Globus pallidus (tissue), 1 donor: ENCODE data around the gene MPZL2.
"Not testable (repeated sequence)": the region's sequence is repeated elsewhere in the genome, so short reads cannot be mapped to it uniquely, and the experiment has no call there.

ENCODE experiments used
- DNase-seq: peaks from one replicate; pipeline ENCODE4 v3.0.0-alpha.2; 2015; ENCODE audit warnings: low spot score

MPZL2 gene

DNA sequence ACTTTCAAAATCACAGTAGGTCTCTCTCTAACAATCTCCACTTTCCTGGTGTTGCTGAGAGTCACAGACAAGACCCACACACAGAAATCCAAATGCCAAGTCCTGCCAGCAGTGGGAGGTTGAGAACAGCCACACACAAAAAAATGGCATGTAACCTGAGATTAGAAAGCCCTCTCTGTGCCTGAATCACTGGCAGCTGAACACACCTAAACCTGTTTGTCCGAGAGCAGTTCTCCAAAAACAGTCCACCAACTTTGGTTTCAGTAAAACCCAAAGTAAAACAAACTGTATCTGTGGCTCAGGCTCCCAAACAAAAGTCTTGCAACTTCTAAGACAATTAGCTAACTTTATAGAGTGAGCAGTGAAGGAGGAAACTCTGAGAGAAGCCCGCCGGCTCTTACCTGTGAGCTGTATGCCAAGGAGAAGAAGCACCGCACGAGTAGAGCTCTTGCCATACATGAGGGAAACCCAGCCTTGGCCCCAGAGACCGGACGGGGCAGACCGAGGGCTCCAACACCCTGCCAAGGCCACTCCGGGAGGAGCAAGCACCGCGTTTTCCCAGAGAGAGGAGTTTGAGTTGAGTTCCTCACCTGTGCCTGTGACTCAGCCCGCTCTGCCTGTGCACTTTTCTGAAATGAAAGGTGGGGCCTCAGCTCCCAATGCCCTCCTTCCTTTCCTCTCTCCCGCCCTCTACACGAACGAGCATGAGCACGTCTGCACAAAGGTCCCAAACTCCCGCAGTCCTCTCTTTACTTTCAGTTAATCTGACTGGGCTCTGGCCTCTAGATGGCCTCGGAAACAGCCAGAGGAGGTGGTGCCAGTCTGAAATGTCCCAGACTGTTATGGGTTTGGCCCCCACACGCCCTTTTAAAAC is at the start of gene MPZL2:
TSS of gene MPZL2 (minus strand) at position 603 of the 874 bp plus-strand sequence. CDS start at position 459, 144 bp downstream.
- no peak for DNase-seq

DNA sequence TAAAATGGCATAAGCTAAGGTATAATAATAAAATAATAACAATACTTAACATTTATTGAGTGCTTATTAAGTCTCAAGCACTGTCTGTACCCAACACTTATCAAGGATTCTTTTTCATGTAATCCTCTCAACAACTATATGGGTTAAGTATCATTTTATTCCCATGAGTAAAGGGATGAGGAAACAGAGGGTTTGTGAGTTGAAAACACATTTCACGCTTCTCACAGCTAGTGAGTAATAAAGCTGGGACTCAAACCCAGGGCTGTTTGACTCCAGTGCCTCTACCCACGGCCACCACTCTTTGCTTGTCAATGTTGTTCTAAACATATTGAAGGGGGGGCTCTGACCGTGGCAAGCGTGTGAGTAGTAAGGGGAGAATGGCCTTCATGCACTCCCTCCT is 49.1 kb upstream of the MPZL2 start:
- no peak for DNase-seq

DNA sequence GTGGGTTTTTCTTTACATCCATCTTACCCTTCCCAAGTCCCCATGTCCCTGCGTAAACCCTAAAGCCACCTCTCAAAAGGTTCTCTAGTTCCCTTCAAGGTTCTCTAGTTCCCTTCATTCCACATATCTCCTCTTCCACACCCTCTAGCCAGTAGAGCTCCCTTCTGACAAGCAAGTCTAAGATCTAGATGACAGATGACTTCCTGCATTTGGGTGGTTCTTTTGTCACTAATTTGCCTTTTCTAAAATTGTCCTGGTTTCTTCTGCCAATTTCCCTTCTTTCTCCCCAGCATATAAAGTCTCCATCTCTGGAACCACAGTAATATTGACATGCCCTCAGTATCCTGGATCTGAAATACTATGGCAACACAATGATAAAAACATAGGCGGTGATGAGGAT is 48.2 kb upstream of the MPZL2 start:
- DNase-seq = no peak

DNA sequence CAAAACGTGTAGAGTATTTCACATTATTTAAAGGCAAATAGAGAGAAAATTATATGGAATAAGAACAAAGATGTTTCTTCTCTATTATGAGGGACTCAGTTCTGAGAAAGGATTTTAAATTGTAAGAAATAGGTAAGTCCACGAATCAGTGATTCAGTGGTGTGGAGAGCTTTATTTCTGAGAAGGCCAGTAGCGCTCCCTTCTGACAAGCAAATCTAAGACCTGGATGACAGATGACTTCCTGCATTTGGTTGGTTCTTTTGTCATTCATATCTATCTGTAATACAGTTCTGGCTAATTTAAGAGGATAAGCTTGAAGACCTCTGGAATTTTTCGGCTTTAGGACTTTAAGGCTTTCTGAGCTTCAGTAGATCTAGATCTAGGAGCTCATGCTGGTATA is 47.4 kb upstream of the MPZL2 start:
- DNase-seq = no peak

DNA sequence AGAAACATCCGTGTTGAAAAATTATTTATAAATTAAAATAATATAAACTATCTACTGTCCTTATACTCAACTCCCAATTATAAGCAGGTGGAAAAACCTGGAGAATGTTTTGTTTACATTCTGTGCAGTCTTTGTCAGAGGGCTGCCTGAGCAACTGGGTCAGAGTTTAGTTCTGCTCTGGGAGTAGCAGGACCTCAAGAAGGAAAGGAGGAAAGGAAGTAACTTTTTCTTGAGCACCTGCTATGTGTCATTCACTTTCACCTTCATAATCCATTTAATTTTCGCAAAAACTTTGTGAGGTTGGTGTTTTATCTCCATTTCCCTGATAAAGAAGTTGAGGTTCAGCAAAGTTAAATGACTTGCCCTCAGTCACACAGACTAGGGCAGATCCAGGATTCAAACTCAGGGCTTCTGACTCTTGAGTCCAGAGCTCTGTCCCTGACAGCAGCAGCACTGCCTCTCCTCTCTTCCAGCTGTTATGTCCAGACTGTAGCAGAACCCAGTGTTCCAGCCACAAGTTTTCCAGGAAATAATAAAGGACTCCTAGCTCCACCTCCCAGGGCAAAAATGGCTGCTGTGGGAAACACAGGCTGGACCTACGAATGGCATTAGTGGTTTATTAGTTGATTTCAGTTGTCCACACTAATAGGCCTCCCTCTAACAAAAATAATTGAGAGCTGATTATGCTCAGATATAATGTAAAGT is 46.8 kb upstream of the MPZL2 start:
- no peak for DNase-seq

DNA sequence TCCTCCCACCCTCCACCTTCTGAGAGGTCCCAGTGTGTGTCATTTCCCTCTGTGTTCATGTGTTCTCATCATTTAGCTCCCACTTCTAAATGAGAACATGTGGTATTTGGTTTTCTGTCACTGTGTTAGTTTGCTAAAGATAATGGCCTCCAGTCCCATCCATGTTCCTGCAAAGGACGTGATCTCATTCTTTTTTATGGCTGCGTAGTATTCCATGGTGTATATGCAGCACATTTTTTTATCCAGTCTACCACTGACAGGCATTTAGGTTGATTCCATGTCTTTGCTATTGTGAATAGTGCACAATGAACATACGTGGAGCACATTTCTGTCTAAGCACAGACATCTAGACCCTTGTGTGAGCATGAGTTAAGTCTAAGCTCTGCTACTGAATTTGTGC is 46.2 kb upstream of the MPZL2 start:
- DNase-seq = no peak

DNA sequence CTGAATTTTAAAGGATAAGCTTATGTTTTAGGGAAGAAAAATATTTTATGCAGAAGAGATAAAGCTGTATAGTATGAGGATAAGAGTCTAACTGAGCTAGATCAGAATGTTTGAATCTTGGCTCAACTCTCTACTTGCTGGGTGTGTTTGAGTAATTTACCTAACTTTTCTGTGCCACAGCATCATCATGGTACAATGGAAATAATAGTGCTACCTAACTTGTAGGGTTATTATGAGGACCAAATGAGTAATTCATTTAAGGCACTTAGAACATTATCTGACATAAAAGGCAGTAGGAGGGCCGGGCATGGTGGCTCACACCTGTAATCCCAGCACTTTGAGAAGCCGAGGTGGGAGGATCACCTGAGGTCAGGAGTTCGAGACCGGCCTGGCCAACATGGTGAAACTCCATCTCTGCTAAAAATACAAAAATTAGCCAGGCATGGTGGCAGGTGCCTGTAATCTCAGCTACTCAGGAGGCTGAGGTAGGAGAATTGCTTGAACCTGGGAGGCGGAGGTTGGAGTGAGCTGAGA is 45.0 kb upstream of the MPZL2 start:
- DNase-seq = not testable (repeated sequence)

DNA sequence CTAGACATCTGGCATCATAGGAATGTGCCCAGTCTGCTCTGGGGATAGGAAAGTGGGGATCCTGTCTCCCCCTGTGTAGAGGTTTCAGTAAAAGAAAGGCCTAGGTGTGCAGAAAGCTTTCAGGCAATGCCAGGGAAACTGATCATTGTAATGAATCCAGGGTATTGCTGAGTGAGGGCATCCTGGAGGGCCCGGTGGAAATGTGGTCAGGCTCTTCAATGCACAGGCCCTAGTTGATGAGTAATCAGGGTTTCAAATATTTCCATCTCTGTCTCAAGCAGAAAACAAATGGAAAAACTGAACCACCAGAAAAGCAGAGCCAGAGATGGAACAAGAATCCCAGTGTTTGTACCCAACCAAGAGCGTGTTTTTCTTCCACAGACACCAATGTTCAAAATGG is 42.5 kb upstream of the MPZL2 start:
- no peak for DNase-seq

DNA sequence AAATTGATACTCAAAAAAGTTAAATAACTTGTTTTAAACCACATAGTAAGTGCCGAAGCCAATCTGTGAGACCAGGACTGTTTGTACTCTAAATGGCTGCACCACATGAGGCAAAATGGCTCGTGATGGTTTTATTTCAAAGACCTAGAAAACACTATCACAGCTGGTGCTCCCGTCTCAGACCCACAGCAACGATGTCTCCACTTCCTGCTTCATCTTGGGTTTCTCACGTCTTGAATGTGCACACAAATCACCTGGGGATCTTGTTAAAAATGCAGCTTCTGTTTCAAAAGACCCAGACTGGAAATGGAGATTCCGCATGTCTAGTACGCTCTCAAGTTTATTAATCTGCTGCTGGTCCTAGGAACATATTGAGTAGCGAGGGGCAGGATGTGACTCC is 41.6 kb upstream of the MPZL2 start:
- DNase-seq = no peak

DNA sequence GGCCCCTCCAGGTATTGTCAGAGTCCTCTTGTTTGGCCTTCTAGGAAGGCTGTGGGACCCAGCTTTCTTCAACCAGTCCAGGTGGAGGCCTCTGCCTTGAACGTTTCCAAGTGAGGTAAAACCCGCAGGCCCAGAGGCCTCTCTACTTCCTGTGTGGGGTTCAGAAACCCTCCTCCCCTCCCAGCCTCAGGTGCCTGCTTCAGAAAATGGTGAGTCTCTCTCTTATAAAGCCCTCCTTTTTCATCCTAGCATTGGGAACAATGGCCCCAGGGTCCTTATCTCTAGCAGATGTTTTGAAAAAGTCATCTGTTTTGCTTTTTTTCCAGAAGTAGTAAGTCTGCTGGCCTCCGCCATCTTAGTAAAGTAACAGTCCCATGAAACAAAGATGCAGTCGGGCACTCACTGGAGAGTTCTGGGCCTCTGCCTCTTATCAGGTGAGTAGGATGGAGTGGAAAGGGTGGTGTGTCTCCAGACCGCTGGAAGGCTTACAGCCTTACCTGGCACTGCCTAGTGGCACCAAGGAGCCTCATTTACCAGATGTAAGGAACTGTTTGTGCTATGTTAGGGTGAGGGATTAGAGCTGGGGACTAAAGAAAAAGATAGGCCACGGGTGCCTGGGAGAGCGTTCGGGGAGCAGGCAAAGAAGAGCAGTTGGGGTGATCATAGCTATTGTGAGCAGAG is 40.6 kb upstream of the MPZL2 start, which contains the start of gene CD3E:
TSS of gene CD3E (plus strand) at position 163 of the 681 bp plus-strand sequence. CDS start at position 386, 223 bp downstream.
- no peak for DNase-seq

DNA sequence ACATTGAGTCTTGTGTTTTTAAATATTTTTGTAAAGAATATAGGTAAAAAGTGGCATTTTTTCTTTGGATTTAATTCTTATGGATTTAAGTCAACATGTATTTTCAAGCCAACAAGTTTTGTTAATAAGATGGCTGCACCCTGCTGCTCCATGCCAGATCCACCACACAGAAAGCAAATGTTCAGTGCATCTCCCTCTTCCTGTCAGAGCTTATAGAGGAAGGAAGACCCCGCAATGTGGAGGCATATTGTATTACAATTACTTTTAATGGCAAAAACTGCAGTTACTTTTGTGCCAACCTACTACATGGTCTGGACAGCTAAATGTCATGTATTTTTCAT is 40.1 kb upstream of the MPZL2 start:
- DNase-seq = no peak

DNA sequence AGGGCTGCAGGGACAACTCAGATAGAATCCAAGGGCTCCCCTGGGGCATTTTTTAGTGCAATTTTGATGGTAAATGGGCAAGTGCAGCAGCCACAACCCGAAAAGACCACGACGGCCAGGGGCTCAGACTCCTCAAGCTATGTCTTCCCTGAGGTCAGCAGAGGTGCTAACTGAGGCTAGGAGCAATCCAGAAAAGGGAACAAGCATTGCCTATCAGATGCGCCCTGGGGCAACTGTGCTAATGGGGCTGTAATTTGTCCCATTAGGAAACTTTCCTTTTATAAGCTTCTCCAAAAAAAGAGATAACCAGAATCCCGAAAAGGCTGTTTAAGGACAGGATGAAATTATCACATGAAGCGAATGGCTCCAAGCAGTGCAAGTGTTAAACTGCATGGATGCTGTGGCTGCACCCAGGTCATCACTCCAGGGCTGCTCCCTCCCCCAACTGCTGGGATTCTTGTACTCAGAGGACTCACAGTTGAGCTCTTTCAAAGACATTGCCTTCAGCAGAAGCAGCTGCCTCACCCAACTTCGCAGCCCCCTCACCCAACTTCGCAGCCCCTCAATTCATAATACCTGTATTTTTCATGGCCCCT is 37.6 kb upstream of the MPZL2 start:
- DNase-seq = no peak

DNA sequence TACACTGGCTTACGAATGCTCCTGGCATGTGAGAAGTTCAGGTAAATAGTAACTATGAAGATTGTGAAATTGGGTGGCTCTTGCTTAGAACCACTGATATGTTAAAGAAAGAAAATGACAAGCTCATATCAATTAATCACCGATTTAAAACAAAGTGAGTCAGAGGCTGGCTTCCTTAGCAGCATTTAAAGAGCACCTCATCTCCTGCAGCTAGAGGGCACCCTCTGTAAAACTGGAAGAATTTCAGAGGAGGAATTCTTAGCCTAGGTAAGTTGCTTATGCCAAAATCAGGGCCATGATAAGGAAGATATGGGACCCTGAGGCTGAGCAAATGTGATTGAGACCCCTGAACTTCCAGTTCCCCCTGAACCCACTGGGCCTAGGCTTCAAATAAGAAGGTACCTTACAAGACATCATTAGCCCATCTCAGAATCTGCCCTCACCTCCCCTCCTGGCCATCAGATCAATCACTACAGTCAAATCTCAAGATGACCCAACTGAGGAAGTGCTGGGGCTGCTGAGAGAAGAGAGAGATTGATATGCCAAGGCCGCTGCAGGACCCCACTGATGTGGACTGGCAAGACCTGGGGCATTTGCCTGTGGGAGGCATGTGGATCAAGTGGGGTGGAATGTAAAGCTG is 31.8 kb upstream of the MPZL2 start:
- no peak for DNase-seq

DNA sequence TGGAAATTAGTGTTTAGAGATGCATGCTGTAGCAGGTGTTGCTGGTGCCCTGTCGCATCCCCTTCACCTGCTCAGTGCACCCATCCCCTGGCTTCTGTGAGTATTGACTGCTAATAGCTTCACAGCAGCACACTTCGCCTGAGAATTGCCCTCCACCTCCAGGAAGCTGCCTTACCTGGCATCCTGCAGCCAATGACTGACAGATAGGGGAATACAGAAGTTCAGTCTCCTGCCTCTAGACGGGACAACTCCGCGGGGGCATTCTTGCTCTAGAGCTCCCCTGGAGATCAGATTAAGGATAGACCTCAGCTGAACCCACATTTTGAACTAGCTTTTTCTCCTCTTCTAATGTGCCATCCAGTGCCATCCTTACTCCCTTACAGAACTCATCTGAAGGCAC is 31.1 kb upstream of the MPZL2 start:
- no peak for DNase-seq

DNA sequence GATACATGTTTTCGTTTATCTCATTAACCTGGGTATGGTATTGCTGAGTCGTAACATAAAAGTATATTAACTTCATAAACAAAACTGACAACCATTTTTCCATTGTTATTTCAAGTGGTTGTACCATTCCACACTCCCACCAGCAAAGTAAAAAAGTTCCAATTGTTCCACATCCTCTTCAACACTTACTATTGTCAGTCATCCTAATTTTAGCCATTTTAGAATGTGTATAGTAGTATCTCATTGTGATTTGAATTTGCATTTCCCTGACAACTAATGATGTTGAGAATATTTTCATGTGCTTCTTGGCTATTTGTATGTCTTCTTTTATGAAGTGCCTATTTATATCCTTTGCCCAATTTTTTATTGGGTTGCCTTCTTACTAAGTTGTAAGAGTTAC is 30.0 kb upstream of the MPZL2 start:
- no peak for DNase-seq

DNA sequence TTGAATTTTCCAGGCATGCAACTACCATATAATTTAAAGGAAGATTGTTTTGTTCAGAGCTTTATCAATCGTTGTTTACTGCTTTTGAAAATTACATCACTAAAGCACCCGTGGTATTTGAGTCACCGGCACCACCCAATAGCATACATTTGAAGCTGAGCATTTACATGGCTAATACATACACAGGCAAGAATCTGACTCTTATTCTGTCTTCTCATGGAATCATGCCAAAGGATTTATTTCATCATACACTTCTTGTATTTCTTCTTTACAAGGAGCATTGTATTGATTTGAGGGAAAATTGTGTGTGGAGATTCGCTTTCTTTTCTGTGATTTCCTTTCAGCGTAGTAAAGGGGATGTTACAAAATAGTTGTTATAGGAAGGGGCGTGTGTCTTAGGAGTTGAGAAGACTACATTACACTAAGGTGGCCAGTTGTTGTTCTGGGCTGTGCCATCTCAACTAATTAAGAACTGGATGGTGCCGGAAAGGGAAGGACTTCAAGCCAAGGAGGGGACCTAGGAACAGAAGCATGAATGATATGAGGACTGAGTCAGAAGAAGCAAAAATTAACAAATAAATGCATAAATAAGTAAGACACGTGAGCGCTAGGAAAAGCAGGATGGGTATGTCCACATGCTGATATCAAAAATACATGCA is 27.5 kb upstream of the MPZL2 start:
- no peak for DNase-seq

DNA sequence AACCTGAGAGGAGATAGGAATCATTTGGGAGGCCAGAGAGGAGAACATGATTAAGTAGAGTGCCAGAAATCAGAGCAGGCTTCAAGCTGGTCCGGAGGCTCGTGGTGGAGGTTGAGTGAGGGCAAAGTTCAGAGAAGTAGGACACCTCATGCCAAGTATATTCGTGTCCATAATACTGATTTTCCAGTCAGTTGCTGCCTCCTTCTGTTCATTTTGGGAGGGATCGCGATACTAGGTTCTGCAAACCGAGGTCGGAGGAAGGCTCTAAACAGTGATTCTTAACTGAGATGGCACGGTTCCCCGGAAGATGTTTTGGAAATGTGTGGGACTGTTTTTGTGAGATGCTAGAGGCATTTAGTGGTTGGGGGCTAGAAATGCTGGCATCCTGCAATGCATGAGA is 26.8 kb upstream of the MPZL2 start:
- DNase-seq = peak; percentile 18

DNA sequence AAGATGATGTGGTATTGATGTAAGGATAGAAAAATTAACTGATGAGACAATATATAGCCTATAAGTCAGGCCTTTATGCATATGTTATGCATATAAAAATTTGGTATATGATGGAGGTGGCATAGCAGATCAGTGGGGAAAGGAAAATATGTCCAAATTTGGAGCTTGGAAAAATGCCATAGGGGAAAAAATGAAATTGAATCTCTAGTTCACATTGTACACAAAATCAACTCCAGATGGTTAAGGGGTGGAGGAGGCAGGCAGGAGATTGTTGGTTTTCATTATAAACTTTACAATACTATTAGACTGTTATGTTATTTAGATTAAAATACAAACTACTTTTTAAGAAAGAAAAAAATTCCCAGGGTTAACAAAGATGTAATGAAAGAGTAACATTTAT is 25.3 kb upstream of the MPZL2 start:
- DNase-seq = no peak

DNA sequence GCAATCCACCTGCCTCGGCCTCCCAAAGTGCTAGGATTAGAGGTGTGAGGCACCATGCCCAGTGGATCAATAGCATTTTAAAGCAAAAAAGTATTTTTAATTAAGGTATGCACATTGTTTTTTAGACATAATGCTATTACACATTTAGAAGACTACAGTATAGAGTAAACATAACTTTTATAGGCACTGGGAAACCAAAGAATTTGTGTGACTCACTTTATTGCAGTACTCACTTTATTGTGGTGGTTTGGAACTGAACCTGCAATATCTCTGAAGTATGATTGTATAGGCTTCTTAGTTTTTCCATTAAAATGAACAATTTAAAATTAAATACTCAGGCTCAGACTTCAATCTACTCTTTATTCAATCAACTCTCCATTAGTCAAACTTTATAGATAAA is 22.9 kb upstream of the MPZL2 start:
- DNase-seq = no peak

DNA sequence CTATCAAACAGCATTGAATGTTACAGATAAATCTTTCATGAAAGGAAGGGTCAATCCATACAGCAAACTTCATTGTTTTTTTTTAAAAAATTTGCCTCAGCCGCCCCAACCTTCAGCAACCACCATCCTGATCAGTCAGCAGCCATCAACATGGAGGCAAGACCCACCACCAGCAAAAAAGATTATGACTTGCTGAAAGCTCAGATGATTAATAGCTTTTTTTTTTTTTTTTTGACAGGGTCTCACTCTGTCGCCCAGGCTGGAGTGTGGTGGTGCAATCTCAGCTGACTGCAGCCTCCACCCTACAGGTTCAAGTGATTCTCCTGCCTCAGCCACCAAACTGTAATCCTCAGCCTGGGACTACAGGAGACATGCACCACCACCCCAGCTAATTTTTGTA is 22.4 kb upstream of the MPZL2 start:
- no peak for DNase-seq

DNA sequence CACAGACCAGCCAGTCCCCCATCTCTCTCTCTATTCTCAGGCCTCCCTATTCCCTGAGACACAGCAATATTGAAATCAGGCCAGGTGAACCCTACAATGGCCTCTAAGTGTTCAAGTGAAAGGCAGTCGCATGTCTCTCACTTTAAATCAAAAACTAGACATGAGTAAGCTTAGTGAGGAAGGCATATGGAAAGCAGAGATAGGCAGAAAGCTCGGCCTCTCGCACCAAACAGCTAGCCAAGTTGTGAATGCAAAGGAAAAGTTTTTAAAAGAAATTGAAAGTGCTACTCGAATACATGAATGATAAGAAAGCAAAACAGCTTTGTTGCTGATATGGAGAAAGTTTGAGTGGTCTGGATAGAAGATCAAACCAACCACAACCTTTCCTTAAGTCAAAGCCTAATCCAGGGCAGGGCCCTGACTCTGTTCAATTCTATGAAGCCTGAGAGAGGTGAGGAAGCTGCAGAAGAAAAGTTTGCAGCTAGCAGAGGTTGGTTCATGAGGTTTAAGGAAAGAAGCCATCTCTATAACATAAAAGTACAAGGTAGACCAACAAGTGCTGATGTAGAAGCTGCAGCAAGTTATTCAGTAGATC is 19.8 kb upstream of the MPZL2 start:
- no peak for DNase-seq
